Activated CD4-positive, alpha-beta T cell treated with anti-CD3 and anti-CD28 coated beads for 1 hour (primary cell): ENCODE measurements around the gene NUDT8.
"Not testable (repeated sequence)": the region's sequence is repeated elsewhere in the genome, so short reads cannot be mapped to it uniquely, and the experiment has no call there.

Experiments
- DNase-seq: peaks from one replicate; pipeline ENCODE4 v3.0.0-alpha.2; 2020

The NUDT8 gene

DNA sequence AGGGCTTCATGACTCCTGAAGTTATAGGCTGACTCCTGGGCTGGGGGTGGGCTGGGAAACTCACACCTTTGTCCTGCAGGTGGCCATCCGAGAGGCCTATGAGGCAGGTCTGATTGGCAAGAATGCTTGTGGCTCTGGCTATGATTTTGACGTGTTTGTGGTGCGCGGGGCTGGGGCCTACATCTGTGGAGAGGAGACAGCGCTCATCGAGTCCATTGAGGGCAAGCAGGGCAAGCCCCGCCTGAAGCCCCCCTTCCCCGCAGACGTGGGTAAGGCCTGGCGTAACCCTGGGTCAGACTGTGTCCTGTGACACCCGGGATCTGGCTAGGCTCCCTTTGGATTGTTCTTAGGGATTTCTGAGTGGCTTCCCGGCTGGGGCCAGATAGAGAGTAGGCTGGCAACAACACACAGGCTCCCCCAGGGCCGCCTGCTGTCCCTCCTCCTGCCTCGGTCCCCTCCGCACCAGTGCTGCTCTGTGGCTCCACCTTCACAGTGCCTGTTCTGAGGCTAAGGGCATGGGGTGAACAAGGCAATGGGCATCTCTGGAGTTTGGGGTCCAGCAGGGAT lies 19.4 kb downstream of the NUDT8 start:
- DNase-seq, result no peak

DNA sequence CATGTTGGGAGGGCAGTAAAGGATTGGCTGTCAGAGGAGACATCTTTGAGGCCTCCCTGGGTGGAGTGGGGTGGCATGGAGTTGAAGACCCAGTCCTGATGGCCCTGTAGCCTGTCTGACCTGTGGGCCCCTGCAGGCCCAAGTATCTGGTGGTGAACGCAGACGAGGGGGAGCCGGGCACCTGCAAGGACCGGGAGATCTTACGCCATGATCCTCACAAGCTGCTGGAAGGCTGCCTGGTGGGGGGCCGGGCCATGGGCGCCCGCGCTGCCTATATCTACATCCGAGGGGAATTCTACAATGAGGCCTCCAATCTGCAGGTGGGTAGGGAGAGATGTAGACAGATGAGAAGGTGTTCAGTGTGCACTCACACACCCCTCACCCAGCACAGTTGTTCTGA lies 20.4 kb downstream of the NUDT8 start:
- DNase-seq, result no peak

DNA sequence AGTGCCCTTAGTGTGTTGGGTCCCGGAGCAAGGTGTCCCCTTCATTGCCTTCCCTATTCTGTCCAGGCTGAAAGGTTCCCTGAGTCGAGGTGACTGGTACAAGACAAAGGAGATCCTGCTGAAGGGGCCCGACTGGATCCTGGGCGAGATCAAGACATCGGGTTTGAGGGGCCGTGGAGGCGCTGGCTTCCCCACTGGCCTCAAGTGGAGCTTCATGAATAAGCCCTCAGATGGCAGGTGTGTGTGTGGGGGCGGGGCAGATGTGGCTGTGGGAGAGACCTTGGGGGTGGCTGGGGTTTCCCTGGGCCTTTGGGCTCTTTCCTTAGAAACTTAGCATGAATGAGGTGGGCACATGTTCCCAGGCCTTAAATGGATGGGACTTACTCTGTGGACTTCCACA lies 21.3 kb downstream of the NUDT8 start:
- DNase-seq, result no peak

DNA sequence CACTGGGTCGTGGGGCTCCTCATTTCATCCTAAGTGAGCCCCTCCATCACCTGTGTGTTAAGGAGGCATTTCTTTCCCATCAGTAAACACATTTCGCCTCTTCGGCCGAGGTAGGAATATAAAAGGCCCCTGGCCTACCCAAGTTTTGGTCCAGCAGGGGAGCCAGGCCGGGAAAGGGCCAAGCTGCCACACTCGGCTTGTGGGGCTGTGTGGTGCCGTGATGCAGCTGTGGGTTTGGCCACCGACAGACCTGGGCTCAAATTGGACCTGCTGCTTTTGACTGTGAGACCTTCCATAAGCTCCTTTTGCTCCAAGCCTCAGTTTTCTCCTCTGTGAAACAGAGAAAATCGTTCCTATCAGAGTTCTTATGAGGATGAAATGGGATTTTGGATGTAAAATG lies 22.2 kb downstream of the NUDT8 start:
- no peak for DNase-seq

DNA sequence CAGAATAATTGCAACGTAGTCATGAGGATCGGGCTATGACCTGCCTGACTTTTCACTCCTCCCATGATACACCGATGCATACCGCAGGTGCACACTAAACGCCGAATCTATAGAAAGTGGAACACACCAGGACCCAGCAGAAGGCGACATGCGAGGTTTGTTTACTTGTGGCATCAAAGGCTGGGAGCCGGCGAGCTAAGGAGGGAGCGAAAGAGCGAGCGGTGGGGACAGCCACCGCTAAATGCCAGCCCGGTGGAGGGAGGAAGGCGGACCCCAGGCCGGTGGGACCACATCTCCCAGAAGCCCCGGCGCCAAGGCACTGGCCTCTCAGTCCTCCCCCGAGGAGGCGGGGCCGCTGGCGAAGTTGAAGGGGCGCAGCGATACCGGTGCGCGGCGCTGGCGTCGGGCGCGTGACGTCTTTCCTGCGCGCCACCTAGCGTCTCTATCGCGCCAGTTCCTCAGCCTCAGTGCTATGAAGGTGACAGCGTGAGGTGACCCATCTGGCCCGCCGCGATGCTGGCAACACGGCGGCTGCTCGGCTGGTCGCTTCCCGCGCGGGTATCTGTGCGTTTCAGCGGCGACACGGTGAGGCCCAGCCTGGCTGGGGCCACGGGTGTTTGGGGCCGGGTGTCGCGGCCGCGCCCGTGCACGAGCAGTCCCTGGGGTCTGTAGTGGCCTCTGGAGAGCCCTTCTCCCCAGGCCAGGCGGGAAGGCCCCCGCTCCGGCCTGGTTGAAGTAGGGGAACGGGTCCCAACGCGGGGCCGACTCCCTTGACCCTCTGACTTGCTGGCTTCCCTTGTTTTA lies 23.0 kb downstream of the NUDT8 start, which contains the start of gene NDUFV1:
Gene NDUFV1, plus strand, starts transcription at position 445 of the 804 bp plus-strand sequence. Its CDS starts 69 bp downstream, at position 514.
- DNase-seq, result peak; percentile 92

DNA sequence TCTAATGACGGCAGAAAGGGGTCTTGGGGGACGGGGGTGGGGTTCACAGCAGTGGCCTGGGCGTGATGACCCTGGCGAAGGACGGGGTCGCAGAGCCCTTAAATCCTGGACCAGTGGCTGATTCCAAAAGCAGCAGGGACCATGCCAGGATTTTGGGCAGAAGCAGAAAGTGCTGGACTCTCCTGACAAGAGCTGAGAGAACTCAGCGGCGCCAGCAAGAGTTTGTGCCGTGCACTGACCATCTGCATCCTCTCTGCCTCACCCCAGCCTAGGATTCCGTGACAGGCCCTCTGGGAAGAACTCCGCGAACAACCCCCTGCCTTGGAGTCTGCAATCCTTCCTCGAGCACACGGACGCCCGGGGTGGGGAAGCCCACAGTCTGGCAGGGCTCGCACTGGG lies 23.6 kb downstream of the NUDT8 start:
- no peak for DNase-seq

DNA sequence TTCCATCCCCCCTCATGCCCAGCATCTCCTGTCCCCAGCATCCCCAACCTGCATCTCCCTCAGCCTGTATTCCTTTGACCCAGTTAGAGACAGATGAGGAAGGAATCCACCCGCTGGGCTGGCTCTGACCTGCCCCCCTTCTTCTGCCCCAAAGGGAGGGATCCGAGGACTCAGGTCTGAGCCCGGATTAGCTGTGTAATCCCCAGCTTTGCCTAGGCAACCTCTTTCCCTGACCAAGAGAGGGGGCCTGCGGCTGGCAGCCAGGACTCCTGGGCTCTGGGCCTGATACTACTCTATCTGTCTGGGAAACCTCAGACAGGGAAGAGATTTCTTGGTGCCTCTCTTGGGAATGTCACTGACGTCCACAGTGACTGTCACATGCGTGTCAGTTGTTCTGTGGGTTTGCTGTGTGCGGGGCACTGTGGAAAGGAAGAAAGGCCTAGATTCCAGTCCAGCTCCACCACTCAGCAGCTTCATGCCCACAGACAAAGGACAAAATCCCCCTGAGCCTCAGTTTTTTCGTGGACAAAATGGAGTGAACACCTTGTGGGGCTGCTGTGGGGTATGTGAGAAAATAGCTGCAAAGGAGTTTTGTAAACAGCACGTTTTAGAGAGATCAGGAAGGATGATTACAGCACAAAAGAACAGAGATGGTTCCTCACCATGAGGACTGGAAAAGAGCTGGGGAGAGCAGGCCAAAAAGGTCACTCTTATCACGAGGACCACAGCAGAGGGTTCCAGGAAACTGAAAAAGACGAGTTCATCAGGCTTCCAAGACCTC lies 24.3 kb downstream of the NUDT8 start:
- no peak for DNase-seq

DNA sequence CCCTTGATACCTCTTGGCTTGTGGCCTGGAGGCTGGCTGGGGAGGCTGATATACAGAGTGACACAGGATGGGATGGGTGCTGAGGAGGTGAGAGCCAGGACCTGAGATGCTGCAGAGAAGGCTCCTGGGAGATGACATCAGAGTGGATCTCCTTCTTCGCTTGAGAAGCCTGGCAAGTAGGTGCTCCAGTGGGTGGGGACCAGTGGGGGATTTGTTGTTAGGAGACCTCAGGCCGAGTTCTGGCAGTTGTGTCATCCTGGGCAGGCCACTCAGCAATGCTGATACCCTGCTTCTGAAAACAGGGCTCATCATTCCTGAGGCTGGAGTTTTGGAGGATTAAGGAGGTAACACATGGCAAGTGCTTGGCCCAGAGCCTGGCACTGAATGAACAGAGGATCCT lies 24.9 kb downstream of the NUDT8 start:
- DNase-seq, result no peak

DNA sequence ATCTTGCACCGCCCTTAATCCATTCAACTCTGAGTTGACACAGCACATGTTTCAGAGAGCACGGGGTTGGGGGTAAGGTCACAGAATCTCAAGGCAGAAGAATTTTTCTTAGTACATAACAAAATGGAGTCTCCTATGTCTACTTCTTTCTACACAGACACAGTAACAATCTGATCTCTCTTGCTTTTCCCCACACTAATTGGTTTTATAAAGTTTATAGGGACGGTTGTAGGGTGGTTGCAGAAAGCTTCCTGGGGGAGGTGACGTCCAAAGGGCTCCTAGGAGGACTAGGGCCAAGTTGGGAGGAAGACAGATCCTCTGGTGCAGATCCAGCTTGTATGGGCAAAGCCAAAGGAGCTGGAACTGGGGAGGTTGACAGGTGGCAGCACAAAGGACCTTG lies 25.6 kb downstream of the NUDT8 start:
- not testable (repeated sequence) for DNase-seq

DNA sequence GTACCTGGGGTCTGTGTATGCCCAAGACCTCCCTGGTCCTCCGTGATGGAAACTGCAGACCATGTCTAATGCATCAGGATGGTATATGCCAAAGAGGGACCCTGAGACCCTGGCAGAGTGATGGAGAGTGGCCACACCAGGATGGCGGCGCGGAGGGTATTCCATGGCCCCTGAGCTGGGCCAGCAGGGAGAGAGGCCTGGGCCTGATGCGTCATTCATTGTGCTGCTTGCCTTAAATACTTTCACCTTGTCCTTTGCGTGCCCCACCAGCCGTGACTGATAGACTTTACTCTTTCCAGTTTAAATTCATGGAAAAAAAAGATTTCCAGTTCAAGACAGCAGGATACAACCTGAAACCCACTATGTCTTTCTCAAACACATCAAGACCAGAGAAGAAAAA lies 28.6 kb downstream of the NUDT8 start:
- no peak for DNase-seq

DNA sequence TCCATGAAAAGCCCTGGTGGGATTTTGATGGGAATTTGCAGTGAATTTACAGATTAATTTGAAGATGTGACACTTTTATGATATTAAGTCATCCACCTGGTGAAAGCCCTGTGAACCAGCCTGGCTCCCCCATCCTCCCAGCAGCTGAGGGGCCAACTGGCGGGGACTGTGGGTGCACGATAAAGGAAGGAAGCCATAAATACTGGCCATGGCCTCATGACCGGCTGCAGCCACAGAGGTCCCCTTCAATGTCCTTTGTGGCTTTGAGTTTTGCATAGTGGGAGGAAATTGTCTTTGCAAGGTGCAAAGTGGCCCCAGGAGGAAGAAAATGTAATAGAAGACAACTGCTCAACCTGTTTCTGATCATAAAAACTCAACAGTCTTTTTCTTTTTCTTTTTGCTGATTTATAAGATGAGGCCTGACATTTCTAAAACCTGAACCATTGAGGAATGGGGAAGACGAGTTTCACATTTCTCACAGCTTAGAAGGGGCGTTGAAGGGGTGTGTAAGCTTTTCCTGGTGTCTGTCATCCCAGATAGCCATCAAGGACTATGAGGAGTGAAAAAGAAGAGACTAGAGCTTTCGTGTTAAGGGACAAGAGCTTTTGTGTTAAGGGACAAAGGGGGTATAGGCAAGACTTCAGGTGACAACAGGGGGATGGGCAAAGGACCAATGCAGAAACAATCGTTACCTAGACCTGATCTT lies 29.3 kb downstream of the NUDT8 start:
- no peak for DNase-seq

DNA sequence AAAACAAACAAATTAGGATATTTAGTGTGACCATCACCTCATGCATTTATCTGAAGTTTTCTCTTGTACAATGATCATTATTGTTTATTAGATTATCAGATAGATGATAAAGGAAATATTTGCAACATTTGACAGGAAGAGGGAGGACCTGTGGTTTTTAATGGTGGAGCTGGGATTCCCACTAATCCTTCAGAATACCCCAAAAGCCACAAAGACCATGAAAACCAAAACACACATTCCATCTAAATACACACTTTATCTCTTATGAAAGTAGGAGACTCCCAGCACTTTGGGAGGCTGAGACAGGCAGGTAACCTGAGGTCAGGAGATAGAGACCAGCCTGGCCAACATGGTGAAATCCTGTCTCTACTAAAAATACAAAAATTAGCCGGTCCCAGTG lies 30.6 kb downstream of the NUDT8 start:
- no peak for DNase-seq

DNA sequence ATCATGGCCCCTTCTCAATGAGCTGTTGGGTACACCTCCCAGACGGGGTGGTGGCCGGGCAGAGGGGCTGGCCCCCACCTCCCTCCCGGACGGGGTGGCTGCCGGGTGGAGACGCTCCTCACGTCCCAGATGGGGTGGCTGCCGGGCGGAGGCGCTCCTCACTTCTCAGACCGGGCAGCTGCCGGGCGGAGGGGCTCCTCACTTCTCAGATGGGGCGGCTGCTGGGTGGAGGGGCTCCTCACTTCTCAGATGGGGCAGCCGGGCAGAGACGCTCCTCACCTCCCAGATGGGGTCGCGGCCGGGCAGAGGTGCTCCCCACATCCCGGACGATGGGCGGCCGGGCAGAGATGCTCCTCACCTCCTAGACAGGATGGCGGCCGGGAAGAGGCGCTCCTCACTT lies 31.8 kb downstream of the NUDT8 start:
- not testable (repeated sequence) for DNase-seq

DNA sequence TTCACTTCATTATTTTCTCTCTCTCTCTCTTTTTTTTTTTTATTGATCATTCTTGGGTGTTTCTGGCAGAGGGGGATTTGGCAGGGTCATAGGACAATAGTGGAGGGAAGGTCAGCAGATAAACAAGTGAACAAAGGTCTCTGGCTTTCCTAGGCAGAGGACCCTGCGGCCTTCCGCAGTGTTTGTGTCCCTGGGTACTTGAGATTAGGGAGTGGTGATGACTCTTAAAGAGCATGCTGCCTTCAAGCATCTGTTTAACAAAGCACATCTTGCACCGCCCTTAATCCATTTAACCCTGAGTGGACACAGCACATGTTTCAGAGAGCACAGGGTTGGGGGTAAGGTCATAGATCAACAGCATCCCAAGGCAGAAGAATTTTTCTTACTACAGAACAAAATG lies 32.3 kb downstream of the NUDT8 start:
- DNase-seq, result not testable (repeated sequence)

DNA sequence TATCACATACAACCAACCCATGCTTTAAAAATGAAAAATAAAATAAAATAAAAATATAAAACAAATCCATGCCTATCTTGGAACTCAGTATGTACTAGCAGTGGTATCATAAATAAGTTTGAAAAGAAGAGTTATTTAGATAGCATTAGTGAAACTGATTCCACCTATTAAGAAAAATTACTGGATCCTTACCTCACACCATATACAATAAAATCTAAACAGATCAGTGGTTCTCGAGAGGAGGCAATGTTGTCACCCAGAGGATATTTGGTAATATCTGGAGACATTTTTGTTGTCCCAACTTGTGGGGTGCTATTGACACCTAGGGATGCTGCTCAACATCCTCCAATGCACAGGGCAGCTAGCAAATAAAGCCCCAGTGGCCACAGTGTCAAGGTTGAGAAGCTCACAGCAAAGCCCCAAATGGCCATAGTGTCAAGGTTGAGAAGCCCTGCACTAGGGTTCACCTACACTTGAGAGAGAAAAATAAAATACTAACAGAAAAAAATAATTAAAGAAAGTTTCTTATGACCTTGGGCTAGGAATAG lies 32.9 kb downstream of the NUDT8 start:
- no peak for DNase-seq

DNA sequence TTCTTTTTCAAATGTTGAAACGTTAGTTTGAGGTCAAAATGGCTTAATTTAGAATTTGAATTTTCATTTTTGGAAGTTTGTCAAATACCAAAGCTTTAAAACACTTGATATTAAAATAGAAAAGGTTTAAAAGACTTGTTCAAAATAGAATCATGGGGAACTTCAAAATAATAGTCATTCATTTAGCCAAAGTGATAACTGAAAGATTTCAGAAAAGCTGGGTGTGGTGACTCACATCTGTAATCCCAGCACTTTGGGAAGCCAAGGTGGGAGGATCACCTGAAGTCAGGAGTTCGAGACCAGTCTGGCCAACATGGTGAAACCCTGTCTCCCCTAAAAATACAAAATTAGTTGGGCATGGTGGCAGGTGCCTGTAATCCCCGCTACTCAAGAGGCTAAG lies 35.3 kb downstream of the NUDT8 start:
- DNase-seq, result no peak

DNA sequence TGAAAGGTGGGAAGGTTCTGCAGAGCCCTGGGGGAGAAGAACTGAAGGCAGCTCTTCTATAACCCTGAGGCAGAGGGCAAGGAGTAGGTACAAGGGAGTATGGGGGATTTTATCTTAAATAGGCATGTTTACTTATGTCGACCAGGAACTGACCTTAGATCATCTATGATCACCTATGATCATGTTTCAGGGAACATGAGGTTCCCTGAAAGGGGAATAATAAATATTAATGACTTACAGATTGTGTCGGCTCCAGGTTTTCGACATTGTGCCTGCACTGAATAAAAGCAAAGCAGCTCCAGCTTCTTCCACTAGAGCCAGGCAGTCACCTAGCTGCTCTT lies 36.2 kb downstream of the NUDT8 start:
- no peak for DNase-seq

DNA sequence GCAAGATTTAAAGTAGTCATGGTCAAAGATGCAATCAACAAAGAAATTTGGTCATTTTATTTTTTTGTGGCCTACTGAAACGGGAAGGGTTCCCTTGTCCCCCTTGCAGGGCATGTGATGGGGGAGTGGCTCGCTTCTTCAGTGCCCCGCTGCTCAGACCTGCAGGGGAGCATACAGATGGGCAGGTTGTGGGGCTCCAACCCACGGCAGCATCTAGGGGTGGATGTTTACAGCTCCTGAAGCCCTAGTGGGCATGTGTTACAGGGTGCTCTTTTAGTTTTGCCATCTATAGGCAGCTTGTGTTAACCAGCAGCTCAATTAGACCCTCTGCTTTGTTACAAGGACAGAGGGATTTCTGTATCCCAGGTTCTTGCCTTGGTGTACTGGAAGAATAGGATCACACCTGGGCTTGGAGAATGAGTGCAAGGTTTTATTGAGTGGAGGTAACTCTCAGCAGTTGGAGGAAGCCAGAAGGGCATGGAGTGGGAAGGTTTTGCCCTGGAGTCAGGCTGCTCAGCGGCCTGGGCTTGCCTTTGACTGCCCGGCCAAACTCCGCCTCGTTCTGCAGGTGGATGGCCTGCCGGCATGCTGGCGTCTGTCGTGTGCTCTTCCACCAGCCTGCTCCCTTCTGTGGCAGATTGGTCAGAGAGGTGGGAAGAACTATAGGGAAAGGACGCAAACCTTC lies 36.7 kb downstream of the NUDT8 start:
- DNase-seq, result no peak

DNA sequence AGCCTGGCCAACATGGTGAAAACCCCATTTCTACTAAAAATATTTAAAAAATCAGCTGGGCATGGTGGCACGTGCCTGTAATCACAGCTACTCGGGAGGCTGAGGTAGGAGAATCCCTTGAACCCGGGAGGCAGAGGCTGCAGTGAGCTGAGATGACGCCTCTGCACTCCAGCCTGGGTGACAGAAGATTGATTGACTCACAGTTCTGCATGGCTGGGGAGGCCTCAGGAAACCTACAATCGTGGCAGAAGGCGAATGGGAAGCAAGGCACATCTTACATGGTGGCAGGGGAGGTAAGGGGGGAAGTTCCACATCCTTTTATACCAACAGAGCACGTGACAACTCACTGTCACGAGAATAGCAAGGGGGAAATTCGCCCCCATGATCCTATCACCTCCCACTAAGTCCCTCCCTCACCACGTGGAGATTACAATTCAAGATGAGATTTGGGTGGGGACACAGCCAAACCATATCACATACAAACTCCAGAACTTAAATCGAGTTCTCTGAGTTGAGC lies 40.8 kb downstream of the NUDT8 start:
- not testable (repeated sequence) for DNase-seq

DNA sequence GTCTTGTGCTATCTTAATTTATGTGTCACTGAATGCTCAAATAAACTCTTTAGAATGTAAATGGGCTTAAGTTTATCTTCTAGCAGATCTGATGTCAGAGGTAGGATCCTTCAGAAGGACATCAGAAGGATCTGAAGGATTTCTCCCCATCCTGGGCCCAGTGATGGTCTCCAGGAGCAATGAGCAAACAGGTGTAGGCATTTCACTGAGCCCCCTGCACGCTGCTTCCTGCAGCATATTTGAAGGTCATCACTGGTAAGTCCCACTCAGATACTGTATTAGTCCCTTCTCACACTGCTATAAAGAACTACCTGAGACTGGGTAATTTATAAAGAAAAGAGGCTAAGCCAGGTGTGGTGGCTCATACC lies 41.6 kb downstream of the NUDT8 start:
- no peak for DNase-seq

DNA sequence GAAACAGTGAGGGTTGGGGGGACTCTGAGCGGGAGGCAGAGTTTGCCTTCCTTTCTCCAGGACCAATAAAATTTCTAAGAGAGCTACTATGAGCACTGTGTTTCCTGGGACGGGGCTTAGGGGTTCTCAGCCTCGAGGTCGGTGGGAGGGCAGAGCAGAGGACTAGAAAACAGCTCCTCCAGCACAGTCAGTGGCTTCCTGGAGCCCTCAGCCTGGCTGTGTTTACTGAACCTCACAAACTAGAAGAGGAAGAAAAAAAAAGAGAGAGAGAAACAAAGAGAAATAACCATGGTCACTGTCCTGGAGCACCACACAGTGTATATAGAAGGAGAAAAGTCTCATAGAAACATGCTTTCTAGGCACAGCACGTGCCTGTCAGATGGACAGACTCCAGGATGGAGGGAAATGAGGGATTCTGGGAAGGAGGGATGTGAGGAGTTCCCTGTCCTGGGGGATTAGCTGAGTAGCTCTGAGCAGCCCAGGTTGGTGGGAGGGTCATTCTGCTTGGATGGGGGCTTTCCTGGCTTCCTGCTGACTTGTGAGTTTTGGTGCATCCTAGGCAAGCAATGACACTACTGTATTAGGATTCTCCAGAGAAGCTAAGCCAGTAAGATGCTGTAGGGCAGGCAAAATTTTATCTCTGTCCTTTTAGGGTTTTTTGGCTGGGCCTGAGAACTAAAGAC lies 43.0 kb downstream of the NUDT8 start:
- no peak for DNase-seq

DNA sequence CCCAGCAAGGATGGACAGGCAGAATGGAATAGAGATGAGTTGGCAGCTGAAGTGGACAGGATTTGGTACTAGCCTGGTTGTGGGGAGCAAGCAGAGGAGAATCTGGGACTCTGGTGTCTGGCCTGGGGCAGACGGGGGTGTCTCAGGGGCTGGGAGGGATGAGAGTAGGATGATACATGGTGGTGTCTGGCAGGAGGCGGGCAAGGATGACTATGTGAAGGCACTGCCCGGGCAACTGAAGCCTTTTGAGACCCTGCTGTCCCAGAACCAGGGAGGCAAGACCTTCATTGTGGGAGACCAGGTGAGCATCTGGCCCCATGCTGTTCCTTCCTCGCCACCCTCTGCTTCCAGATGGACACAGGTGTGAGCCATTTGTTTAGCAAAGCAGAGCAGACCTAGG lies 43.8 kb downstream of the NUDT8 start:
- DNase-seq, result no peak
